NCI-H446 treated with DMSO at 0.1 percent for 48 hours (cell line): ENCODE data around the gene RNF166.

Source experiments
- DNase-seq: peaks from one replicate; lab custom pipeline; 2025; lab: John Stamatoyannopoulos, UW

Gene RNF166, protein sequence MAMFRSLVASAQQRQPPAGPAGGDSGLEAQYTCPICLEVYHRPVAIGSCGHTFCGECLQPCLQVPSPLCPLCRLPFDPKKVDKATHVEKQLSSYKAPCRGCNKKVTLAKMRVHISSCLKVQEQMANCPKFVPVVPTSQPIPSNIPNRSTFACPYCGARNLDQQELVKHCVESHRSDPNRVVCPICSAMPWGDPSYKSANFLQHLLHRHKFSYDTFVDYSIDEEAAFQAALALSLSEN

DNA sequence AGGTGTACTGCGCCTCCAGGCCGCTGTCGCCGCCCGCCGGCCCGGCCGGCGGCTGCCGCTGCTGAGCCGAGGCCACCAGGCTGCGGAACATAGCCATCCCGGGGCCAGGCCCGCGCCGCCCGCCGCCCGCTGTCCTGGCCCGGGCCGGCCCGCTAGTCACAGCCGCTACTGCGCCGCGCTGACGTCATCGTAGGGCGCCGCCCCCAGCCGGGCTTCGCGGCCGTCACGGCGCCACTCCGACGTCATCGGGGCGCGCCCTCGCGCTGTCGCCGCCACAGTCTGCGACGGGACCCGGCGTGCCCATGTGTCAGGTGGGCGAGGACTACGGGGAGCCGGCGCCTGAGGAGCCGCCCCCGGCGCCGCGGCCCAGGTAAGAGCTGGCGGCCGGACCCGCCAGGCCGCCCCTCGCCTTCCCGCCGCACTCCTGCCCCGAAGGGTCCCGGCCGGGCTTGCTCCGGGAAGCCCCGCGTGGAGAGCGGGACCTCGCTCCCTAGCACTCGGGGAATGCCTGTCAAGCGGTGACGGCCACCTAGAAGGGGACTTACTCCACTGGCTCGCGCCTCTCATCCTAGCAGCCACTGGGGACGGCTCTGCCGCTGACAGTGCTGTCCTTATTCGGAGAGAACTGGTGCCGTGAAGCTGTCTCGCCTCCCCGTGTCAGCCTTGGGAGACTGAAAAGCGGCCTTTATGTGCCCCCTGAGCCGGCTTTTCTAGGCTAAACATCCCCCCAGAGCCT, at the start of gene RNF166, which contains the start of gene CTU2:
Gene RNF166, minus strand, starts transcription at position 180 of the 736 bp plus-strand sequence. Its CDS starts 83 bp downstream, at position 97.
Gene CTU2, plus strand, starts transcription at position 275 of the 736 bp plus-strand sequence. Its CDS starts 28 bp downstream, at position 303.
- peak; percentile 31 for DNase-seq

DNA sequence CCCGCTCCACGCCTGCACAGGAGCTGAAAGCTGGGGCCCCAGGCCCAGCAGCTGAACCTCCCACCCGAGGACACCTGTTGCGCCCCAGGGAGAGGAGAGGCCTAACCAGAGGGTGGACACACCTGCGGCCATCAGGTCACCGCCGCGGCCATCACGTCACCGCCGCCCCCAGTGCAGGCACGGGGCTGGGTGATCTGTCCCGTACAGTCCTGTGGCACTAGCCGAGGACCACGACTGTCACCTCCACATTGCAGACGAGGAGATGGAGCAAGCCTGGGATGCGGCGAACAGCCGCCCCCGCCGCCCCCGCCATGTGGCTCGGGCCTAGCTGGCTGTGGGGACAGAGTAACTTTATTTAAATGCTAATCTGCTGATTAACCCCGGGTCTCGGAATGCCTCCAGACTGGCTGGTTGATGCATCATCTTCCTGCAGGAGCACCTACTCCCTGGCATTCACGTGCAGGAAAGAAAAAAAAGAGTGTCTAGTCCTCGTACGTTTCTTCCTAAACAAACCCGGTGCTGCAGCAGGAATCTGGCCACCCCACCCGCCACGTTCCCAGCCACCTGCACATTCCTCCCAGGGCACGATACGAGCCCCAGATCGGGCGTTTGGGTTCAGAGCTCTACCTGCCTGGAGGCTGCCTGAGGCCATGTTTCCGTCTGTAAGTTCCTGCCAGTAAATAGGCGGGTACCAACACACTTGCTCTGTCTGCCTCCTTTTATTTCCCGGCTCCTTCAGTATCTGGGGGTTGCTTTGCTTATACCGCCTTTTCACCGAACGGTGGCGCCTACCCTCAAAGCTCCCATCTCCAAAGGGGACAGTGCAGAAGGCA, 48.9 kb upstream of the RNF166 start:
- no peak for DNase-seq

DNA sequence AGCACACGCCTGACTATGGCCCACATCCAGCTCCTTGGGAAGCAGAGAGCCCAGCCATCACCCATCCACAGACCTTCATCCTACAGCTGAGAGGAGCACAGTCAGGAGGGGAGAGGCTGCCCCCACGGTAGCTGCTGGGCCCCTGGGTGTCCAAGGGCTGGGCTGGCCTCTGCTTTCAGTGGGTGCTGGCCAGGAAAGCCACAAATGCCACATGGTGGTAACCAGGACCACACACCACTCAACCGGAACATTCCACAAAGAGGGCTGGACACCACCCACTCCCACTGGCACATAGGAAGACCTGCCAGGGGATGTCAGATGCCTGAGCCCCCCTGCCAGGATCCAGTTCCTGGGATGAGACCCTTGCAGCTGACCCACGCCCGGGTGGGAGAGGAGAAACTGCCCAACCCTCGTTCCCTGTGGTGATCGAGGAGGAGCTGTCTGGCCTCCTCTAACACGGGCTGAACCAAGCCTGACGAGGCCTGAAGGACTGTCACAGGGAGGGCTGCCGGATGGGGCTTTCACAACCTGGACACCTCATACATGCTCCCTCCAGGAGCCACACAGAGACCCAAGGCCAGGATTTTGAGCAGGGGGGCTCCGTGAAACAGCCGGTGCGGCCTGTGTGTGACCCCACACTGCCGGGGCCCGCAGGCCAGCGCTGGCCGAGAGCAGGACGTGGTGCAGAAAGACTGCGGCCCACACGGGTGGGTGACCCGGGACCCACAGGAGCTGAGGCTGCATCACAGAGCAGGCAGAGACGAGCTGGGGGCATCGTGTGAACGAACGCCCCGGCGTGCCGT, 48.1 kb upstream of the RNF166 start:
- DNase-seq = no peak

GRCh38 chr16:88753602-88754001, 47.4 kb upstream of the RNF166 start:
- DNase-seq = no peak

- DNase-seq = no peak
These were observed 47.0 kb upstream of the RNF166 start for GRCh38 chr16:88753191-88753590.

GRCh38 chr16:88752386-88753002, 46.3 kb upstream of the RNF166 start:
- DNase-seq = no peak

DNA sequence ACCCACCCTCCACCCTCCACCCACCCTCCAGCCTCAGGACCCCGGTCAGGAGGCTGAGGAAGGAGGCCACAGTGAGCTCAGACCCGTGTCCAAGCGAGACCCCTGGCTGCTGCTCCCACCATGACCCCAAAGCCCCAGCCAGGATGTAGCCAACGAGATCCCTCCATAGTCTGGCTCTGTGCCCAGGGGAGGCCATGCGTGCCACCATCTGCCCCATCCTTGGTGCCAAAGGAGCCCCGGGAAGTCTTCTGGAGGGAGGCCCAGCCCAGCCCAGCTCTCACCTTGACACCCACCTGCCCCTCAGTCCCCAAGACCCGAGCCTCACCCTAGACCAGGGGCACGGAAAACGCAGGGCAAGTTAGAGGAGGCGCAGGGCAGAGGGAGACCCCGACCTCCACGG, 44.6 kb upstream of the RNF166 start:
- peak; percentile 4 for DNase-seq

GRCh38 chr16:88749358-88749757, 43.1 kb upstream of the RNF166 start:
- no peak for DNase-seq

DNA sequence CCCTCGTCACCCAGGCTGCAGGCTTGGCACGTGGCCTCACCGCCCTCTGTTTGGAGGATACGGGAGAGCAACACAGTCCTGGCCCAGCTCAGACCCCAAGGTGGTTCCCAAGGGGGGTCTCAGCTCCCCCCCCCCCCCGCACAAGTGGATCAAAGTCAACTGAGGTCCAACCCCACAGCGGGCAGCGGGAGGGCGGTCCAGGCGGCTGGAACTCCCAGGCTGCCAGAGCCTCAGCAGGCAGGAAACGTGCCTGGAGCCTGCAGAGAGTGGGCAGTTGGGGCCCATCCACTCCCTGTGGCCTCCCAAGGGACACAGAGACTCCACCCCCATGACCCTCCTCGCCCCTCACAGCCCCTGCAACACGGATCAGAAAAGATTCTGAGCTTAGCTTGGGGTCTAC, 42.2 kb upstream of the RNF166 start:
- no peak for DNase-seq

DNA sequence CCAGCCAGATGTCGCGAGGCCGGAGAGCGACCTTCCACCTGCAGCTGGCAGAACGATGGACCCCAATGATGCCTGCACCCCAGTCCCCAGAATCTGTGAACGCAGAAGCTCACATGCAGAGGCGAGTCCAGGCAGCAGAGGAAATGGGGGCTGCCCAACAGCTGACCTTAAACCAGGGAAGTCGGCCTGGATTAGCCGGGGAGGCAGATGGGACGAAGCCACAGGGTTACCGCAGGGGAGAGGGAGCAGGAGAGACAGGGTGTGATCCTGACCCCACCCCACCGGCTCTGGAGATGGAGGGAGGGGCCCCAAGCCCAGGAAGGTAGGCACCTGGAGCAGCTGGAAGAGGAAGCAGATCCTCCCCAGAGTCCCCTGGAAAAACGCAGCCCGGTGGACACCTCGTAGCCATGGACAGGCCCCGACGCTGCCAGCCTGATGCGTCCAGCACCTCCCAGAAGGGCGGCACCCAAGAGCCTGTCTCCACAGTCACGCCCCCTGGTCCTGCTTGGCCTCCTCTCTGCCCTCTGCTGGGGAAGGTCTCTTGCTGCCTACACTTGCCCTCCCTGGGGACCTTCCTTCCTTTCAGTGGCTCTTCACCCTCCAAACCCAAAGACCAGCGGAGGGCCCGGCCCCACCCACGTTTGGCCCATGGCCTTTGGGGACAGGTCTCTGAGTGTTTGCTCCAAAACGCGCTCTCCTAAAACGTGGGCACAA, 41.5 kb upstream of the RNF166 start:
- DNase-seq = no peak

- DNase-seq = no peak
These were observed 40.3 kb upstream of the RNF166 start for GRCh38 chr16:88746506-88746905.

DNA sequence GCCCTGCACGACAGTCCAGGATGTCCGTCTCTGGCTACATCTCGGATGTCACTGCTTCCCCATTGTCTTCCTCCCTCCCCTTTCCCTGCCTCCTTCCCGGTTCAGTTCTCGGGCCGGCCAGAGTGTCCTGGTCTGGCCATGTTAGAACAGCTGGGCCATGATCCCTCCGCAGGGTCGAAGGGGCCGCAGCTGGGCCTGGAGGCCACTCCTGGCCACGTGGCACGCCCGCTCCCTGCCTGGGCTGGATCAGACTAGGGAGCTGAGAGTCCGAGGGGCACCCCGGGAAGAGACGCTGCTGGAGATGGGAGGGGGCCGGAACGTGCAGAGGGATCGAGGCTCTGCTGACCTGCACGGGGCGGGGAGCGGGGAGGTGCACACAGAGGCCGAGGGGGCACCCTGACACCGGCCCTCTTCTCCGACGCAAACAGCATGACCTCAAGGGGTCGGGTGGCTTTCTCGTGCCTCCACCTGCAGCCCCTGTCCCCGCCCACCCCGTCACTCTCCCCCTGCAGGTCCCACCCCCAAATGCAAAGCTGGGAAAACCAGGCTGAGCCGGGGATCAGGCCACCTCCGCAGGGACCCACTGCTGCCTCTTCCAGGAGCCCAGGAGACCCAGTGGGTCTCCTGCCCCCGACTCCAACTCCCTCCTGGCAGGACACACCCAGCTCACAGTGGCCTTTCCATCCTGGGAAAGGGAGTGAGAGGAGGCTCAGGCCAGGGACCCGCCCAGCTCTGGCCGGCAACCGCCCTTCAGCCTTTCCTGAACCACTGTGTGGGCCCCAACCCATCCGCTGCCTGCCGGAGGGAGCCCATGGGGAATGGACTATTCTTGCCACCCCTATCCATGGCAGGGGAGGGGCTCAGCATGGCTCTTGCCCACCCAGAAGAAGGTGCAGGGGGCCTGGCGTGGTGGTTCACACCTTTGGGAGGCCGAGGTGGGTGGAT, 38.6 kb upstream of the RNF166 start:
- no peak for DNase-seq

GRCh38 chr16:88743693-88744576, 37.7 kb upstream of the RNF166 start:
- no peak for DNase-seq

DNA sequence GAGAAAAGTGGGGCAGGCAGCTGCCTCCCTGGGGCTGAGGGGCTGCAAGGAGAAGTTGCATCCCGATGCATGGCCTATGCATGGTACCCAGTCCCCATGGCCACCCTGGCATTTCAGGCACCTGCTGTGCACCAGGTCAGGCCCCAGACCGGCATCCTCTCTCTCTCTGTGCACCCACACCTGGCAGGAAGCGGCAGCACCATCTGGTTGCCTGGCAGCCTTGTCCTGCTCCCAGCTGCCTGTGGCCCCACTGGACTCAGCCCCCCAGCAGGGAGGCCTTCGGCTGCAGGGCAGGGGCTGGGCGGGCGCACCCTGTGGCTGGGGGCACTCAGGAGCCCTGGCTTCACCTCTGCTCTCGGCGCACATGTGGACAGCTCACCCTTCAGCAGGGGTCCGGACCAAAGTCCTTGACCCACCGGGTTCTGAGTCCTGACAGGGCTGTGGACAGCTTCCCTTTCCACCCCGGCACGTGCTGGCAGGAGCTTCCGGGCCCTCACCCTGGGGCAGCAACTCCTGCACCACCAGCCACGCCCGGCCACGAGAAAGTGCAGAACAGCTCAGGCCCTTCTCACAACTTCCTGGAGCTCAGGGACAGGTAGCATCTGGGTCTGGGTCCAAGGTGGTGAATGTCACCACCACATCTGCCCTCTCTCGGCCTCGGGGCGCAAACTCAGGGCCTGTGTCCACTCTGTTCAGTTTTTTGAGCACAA, 36.8 kb upstream of the RNF166 start:
- no peak for DNase-seq

DNA sequence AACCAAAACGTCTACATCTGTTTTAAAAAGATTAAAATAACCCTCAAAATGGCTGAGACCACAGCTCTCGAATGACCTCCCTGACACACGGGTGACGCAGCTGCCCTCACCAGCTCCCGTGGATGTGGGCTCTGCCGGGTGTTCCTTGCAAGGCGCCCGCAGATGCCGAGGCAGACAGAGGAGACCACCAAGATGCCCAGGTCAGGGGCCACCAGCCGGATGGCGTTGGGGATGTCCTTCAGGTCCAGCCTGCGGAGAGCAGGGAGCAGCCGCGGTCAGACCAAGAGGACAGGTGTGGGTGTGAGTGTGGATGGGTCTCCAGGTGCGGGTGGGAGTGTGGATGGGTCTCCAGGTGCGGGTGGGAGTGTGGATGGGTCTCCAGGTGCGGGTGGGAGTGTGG, 35.2 kb upstream of the RNF166 start:
- DNase-seq = no peak

GRCh38 chr16:88740727-88741055, 34.5 kb upstream of the RNF166 start:
- DNase-seq = no peak

DNA sequence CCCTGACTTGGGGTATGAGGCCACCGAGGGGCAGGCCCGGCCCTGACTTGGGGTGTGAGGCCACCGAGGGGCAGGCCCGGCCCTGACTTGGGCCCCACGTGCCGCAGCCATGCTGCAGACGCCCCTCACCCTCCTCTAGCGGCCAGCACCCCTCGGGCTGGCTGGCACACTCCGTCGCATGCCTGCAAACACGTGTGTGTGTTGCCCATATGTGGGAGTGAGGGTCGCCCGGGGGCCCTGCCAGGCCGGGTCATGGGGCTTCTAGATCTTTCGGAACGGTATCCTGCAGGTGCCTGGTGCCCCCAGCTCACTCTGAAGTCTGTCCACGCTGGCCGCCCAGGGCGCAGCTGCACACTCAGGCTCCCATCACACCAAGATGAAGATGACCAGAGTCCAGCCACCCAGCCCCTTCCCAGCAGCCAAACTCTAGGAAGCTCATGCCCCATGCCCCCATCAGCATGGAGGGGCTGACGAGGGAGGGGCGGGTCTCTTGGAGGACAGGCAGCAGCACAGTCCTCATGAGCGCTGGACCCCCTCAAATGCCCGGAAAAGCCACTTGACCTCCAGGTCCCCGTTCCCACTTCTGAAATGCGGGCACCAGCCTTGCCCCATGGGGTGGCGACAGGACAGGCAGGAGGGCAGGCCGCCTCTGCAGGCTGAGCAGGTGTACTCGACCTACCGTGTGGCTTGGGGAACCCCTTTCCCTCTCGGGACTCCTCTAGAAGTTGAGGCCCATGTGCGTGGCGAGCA, 33.9 kb upstream of the RNF166 start:
- DNase-seq = no peak
